Caco-2 (cell line): ENCODE data around the gene ITGB1BP1. TPM values are rescaled to one million over a fixed set of nuclear protein-coding genes. Genes with fewer than 3 reads are reported as not detected.

Source experiments
- BruUV-seq: library from RNA; stranded (reverse); fragments of 400-500 nt; replicated peaks from 2 replicates; lab custom pipeline; 2021; lab: Mats Ljungman, UMichigan
- CTCF ChIA-PET: fragments of 300-600 bp; sonication (Branson Sonifier 250); formaldehyde crosslinking; loops from one replicate; lab custom pipeline; 2022; ENCODE audit warnings: antibody characterized with exemption; lab: Charles Lee
- POLR2A ChIA-PET: fragments of 300-600 bp; sonication (Branson Sonifier 250); formaldehyde crosslinking; loops from one replicate; lab custom pipeline; 2022; ENCODE audit warnings: antibody characterized with exemption; lab: Charles Lee
- DNase-seq, 2 experiments: peaks; one replicate each; pipeline versions ENCODE4 v3.0.0 to v3.0.0-alpha.2; 2020 to 2022
- H3K27me3 ChIP-seq: replicated peaks from 2 replicates; pipeline ENCODE4 v1.6.0; 2011; ENCODE audit warnings: low read length; ENCODE audit not compliant: control insufficient read depth, insufficient read depth
- H3K36me3 ChIP-seq: 2 replicates; pipeline ENCODE4 v1.5.1; 2011; ENCODE audit warnings: low read length; ENCODE audit not compliant: control insufficient read depth, insufficient read depth
- H3K4me1 ChIP-seq: fragments of 250-450 bp; sonication (Bioruptor Pico); 2 replicates; pipeline ENCODE4 v1.5.1; 2020; ENCODE audit warnings: mild to moderate bottlenecking
- H3K4me3 ChIP-seq: 2 replicates; pipeline ENCODE4 v1.5.1; 2011; ENCODE audit warnings: low read depth, mild to moderate bottlenecking, control low read depth, low read length
- H3K9me3 ChIP-seq: fragments of 250-450 bp; sonication (Bioruptor Pico); 2 replicates; pipeline ENCODE4 v1.5.1; 2020; ENCODE audit warnings: mild to moderate bottlenecking, moderate library complexity
- H3K27ac Mint-ChIP-seq: one replicate; pipeline ENCODE4 v1.8.0; 2022; ENCODE audit warnings: mixed read lengths; ENCODE audit not compliant: unreplicated experiment
- H3K27me3 Mint-ChIP-seq: one replicate; pipeline ENCODE4 v1.8.0; 2022; ENCODE audit warnings: mixed read lengths; ENCODE audit not compliant: insufficient read depth, unreplicated experiment
- H3K36me3 Mint-ChIP-seq: one replicate; pipeline ENCODE4 v1.8.0; 2022; ENCODE audit warnings: mild to moderate bottlenecking, mixed read lengths; ENCODE audit not compliant: insufficient read depth, unreplicated experiment
- H3K4me1 Mint-ChIP-seq: one replicate; pipeline ENCODE4 v1.8.0; 2022; ENCODE audit warnings: low read depth, mixed read lengths; ENCODE audit not compliant: unreplicated experiment
- H3K4me3 Mint-ChIP-seq: one replicate; pipeline ENCODE4 v1.8.0; 2022; ENCODE audit warnings: mild to moderate bottlenecking, moderate library complexity, mixed read lengths; ENCODE audit not compliant: unreplicated experiment
- H3K9me3 Mint-ChIP-seq: one replicate; pipeline ENCODE4 v1.8.0; 2022; ENCODE audit warnings: mixed read lengths; ENCODE audit not compliant: unreplicated experiment
- CTCF ChIP-seq, 2 experiments: fragments of 200-600 bp in 1 of 2; IDR thresholded peaks; 1 replicate in 1 of 2; 2 replicates in 1 of 2; pipeline versions ENCODE4 v1.5.1 to v1.8.0; 2011 to 2022; ENCODE audit warnings: antibody characterized with exemption in 1 of 2, control low read depth in 1 of 2, inconsistent platforms in 1 of 2, low read depth in 1 of 2, low read length in 1 of 2, mild to moderate bottlenecking in 1 of 2, moderate library complexity in 1 of 2; ENCODE audit not compliant: insufficient read depth in 1 of 2, severe bottlenecking in 1 of 2, unreplicated experiment in 1 of 2
- intact Hi-C: fragments of 100-400 bp; cut with micrococcal nuclease; formaldehyde crosslinking; loops from one replicate; pipeline ENCODE4 v1.10.0; 2022; ENCODE audit not compliant: unreplicated experiment
- total RNA-seq: library from RNA; stranded (reverse); gene quantifications from 2 replicates; pipeline ENCODE4 v1.2.3, GENCODE V29; 2022

Gene ITGB1BP1
- total RNA-seq, 1 experiment from 2014 or later = 82.4 TPM

- CTCF ChIA-PET = no interaction called here
- BruUV-seq = no TSS peak
Observed at GRCh38 chr2:9394816-9395215, 28.5 kb downstream of the ITGB1BP1 start.

DNA sequence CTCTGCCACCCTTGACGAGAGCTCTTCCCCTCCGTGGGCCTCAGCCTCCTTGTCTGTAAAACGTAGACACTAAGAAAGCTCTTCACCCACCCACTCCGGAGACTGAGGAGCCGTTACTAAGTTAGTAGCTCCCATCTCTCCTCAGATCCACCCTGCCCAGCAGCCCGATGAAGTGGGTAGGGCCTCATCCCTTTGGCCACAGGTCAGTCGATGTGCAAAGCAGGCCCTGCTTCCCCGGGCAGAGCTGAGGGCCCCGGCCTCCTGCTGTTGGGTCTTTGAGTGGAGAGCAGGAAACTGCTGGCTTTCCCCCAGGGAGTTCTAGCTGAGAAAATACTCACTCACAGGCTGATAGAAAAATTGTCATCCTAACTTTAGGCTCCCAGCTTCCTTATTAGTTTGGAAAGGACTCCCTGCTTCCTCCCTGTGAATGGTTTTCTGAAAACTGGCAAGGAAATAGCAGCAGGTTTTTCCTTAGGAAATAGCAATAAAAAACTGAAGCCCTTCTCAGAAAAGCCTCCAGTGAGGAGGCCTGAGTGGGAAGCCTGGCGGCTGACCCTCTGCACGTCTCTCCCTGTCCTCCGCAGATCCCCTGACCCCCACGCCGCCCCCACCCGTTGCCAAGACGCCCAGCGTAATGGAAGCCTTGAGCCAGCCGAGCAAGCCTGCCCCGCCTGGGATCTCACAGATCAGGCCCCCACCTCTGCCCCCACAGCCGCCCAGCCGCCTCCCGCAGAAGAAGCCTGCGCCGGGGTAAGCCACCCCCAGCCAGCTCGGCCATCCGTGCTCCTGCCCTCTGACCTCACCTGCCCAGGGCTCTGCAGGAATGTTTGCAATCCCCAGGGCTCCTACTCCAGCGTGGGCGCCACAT is 30.2 kb downstream of the ITGB1BP1 start:
- H3K4me1 ChIP-seq = no peaks in the 10 kb centered on the region
- no peaks in the 10 kb centered on the region for H3K4me1 Mint-ChIP-seq
- intact Hi-C loops = no loop called here
- no peak overlapping the region for H3K4me3 ChIP-seq
- ChIA-PET CTCF (no interaction called here), POLR2A (no interaction called here)
- H3K36me3 Mint-ChIP-seq = peaks cover 26% of the 10 kb centered on the region
- H3K27me3 ChIP-seq = no peaks in the 10 kb centered on the region
- peak in 1 of 2 experiments; percentile 23 for DNase-seq
- H3K36me3 ChIP-seq = no peaks in the 10 kb centered on the region; the same call in 1 of the 2 replicates
- no peaks in the 10 kb centered on the region for H3K9me3 Mint-ChIP-seq
- TF ChIP-seq CTCF (IDR thresholded peaks at IDR 0.05; ENCODE audit: insufficient read depth in 1 of 2, low read depth in 1 of 2, low read length in 1 of 2, severe bottlenecking in 1 of 2, unreplicated experiment in 1 of 2) = no peak
- no TSS peak for BruUV-seq
- H3K9me3 ChIP-seq = no peaks in the 10 kb centered on the region
- H3K27me3 Mint-ChIP-seq = no peaks in the 10 kb centered on the region
- H3K4me3 Mint-ChIP-seq = no peak overlapping the region
- no peak overlapping the region for H3K27ac Mint-ChIP-seq

More at GRCh38 chr2:9394816-9395215, 28.5 kb downstream of the ITGB1BP1 start:
- DNase-seq = no peak
- peaks cover 22% of the 10 kb centered on the region for H3K36me3 Mint-ChIP-seq
- no peaks in the 10 kb centered on the region for H3K36me3 ChIP-seq
- no peaks in the 10 kb centered on the region for H3K27me3 Mint-ChIP-seq
- H3K27ac Mint-ChIP-seq = no peak overlapping the region
- TF ChIP-seq CTCF (IDR thresholded peaks at IDR 0.05; ENCODE audit: insufficient read depth in 1 of 2, low read depth in 1 of 2, low read length in 1 of 2, severe bottlenecking in 1 of 2, unreplicated experiment in 1 of 2) = no peak
- H3K4me1 ChIP-seq = no peaks in the 10 kb centered on the region
- no peak overlapping the region for H3K4me3 ChIP-seq
- intact Hi-C loops = no loop called here
- H3K4me3 Mint-ChIP-seq = no peak overlapping the region
- H3K9me3 Mint-ChIP-seq = no peaks in the 10 kb centered on the region
- no peaks in the 10 kb centered on the region for H3K9me3 ChIP-seq
- POLR2A ChIA-PET = no interaction called here
- H3K27me3 ChIP-seq = no peaks in the 10 kb centered on the region
- no peaks in the 10 kb centered on the region for H3K4me1 Mint-ChIP-seq

- POLR2A ChIA-PET = no interaction called here
- H3K9me3 Mint-ChIP-seq = no peaks in the 10 kb centered on the region
- intact Hi-C loops = no loop called here
- no peak for DNase-seq
- no peak overlapping the region for H3K4me3 ChIP-seq
- H3K27me3 ChIP-seq = no peaks in the 10 kb centered on the region
- H3K36me3 ChIP-seq = peaks cover 3% of the 10 kb centered on the region; the same call in 1 of the 2 replicates
- H3K4me1 ChIP-seq = no peaks in the 10 kb centered on the region
- H3K36me3 Mint-ChIP-seq = peaks cover 26% of the 10 kb centered on the region
- H3K27ac Mint-ChIP-seq = no peak overlapping the region
- H3K4me3 Mint-ChIP-seq = no peak overlapping the region
- H3K9me3 ChIP-seq = no peaks in the 10 kb centered on the region
- TF ChIP-seq CTCF (IDR thresholded peaks at IDR 0.05; ENCODE audit: insufficient read depth in 1 of 2, low read depth in 1 of 2, low read length in 1 of 2, severe bottlenecking in 1 of 2, unreplicated experiment in 1 of 2) = no peak
- CTCF ChIA-PET = no interaction called here
- no peaks in the 10 kb centered on the region for H3K4me1 Mint-ChIP-seq
- no TSS peak for BruUV-seq
- H3K27me3 Mint-ChIP-seq = no peaks in the 10 kb centered on the region
Observed at GRCh38 chr2:9391961-9392720, 31.2 kb downstream of the ITGB1BP1 start.
